AML-193 (cell line): Measurements from ENCODE around the gene CTAGE9.
"Not testable (repeated sequence)": the region's sequence is repeated elsewhere in the genome, so short reads cannot be mapped to it uniquely, and the experiment has no call there.

Experiments used
- DNase-seq, 2 experiments: peaks; one replicate each; lab custom pipeline; 2025; lab: John Stamatoyannopoulos, UW

CTAGE9 gene, protein sequence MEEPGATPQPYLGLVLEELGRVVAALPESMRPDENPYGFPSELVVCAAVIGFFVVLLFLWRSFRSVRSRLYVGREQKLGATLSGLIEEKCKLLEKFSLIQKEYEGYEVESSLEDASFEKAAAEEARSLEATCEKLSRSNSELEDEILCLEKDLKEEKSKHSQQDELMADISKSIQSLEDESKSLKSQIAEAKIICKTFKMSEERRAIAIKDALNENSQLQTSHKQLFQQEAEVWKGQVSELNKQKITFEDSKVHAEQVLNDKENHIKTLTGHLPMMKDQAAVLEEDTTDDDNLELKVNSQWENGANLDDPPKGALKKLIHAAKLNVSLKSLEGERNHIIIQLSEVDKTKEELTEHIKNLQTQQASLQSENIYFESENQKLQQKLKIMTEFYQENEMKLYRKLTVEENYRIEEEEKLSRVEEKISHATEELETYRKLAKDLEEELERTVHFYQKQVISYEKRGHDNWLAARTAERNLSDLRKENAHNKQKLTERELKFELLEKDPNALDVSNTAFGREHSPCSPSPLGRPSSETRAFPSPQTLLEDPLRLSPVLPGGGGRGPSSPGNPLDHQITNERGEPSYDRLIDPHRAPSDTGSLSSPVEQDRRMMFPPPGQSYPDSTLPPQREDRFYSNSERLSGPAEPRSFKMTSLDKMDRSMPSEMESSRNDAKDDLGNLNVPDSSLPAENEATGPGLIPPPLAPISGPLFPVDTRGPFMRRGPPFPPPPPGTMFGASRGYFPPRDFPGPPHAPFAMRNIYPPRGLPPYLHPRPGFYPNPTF

DNA sequence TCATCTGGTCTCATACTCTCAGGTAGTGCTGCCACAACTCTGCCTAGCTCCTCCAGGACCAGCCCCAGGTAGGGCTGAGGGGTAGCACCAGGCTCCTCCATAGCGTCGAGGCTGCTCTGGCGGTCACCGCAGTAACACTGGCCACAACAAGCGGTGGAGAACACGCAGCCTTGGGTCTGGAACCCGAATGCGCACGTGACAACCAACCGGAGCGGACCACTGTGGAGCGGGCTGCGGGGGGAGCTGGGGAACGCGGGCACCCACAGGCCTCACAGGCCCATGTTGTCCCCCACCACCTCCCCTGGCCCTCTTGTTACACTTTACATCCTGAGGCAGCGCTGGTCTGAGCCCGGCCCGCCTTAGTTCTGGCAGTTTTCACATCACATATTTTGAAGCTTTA is at the start of gene CTAGE9:
TSS of gene CTAGE9 (minus strand) at position 101 of the 400 bp plus-strand sequence. CDS start at position 101, 0 bp downstream.
- not testable (repeated sequence) for DNase-seq

DNA sequence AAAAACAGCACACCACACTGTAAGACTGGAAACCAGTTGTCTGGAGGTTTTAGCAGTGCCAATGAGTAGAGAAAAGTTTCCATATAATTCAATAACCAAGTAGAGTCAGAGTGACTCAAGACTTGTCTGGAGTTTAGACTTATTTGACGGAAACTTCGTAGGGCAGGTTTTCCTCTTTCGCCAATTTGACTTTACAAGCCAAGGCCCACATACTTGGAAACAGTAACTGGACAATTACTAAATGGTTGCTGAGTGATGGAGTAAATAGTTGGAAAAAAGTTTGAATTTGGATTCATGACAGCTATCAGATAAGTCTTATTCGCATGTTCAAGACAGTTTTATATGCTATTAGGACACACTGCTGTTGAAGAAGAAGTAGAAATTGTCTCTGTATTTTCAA is 48.1 kb upstream of the CTAGE9 start:
- DNase-seq: no peak

GRCh38 chr6:131756039-131756438 is 45.2 kb upstream of the CTAGE9 start:
- no peak for DNase-seq

GRCh38 chr6:131755597-131755996 is 44.8 kb upstream of the CTAGE9 start:
- DNase-seq: no peak

DNA sequence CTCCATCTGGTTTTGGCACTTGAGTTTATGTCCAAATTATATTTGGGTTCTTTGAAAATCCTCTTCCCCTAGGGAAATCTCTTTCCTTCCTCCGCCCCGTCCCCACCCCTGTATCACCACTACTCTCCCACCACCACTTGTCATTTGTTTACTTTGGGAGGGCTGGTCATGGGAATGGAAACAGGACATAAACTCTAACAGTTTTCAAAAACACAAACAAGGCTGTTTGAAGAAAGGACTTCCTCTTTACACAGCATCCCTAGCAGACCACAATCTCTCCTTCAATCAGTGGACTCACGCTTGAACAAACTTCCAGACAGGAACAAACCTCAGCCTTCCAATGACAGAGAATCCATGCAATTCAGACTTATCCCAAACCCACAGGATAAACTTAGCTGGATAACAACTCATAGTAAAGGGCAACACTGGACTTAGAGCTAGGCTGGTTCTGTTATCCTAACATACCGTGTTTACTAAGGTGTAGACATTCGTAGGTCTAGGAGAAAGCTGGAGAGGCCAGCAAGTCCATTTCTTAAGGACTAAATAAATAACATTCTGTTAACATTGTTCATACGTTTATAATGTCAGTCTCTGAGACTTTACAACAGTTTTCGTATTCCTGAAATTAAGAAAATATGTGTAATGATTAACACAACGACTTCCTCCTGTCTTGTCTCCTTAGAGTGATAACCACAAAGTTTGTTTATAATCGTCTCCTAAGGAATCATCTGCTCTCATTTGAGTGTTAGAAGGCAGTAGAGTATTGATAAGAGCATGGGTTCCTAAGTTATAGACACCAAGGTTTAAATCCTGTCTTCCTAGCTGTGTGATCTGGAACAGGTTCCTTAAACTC is 44.1 kb upstream of the CTAGE9 start:
- DNase-seq: no peak

DNA sequence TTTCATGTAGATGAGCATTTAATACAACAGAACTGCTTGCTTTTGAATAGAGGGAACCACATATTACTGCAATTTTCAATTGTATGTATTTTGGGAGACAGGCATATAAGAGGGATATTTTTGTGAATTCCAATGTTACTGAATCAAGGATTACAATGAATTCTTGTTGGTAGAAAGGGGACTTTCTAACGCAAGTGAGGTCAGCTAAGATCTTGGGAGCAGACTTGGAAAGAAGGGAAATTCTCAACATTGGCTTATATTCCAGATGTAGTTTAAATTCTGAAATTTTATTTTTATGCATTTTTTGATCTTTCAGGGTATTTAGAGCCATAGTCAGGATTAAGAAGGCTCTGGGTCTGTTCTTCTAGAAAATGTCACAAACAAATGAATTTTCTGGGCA is 43.3 kb upstream of the CTAGE9 start:
- no peak for DNase-seq

- DNase-seq: not testable (repeated sequence)
Observed at GRCh38 chr6:131751012-131751715, 40.3 kb upstream of the CTAGE9 start.

DNA sequence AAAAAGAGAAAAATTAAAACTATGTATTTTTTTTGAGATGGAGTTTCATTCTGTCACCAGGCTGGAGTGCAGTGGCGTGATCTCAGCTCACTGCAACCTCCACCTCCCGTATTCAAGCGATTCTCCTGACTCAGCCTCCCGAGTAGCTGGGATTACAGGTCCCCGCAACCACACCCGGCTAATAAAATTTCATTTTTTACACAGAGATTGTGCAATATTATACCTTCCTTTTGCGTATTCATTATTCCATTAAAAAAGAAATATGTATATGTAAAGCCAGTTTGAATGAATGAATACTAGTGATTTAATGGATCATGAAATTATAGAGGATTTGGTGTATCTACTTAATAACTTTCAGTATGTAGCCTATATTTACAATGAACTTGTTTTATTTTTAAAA is 38.2 kb upstream of the CTAGE9 start:
- DNase-seq: no peak

GRCh38 chr6:131747821-131748353 is 37.1 kb upstream of the CTAGE9 start:
- no peak for DNase-seq

GRCh38 chr6:131745476-131745875 is 34.7 kb upstream of the CTAGE9 start:
- DNase-seq: no peak

GRCh38 chr6:131744432-131745287 is 33.8 kb upstream of the CTAGE9 start:
- DNase-seq: no peak

- DNase-seq: no peak
Observed at GRCh38 chr6:131741688-131742393, 31.0 kb upstream of the CTAGE9 start.

DNA sequence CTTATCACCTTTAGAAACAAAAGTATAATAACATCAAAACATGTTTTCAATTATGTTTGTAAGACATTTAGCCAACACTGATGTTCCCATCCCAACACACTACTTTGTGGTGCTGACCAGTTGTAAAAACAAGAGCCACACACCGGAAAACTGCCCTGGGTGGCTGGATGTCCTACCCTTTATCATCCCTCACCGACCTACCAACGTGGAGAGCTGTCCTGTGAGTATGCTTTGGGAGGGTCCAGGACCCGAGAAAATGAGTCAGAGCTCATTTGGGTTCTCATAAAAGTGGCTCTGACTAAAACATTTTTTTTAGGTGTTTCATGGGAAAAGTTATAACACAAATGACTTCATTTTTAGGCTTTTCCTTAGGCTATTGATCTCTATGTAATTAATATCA is 29.3 kb upstream of the CTAGE9 start:
- no peak for DNase-seq

GRCh38 chr6:131739136-131739535 is 28.3 kb upstream of the CTAGE9 start:
- no peak for DNase-seq

- no peak for DNase-seq
Observed at GRCh38 chr6:131736811-131737210, 26.0 kb upstream of the CTAGE9 start.

- DNase-seq: no peak
Observed at GRCh38 chr6:131736003-131736596, 25.3 kb upstream of the CTAGE9 start.

GRCh38 chr6:131733376-131734016 is 22.7 kb upstream of the CTAGE9 start:
- DNase-seq: no peak

DNA sequence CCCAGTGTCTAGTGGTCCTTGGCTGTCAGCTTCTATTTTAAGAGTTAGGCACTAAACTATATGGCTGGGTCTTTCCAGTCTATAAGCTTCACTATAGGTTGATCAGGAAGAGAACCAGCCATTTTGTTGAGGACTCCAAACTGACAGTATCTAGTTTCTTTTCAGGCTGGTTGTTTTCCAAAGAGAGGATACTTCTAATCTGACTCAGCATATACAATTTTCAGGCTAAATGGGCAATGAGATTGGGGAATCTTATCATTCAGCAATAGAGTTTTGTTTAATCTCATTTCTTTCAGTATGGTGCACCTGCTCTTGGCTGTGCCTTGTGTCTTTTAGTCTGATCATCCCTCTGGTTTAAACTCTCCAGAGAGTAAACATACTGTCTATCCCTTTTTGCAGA is 20.4 kb upstream of the CTAGE9 start:
- no peak for DNase-seq

DNA sequence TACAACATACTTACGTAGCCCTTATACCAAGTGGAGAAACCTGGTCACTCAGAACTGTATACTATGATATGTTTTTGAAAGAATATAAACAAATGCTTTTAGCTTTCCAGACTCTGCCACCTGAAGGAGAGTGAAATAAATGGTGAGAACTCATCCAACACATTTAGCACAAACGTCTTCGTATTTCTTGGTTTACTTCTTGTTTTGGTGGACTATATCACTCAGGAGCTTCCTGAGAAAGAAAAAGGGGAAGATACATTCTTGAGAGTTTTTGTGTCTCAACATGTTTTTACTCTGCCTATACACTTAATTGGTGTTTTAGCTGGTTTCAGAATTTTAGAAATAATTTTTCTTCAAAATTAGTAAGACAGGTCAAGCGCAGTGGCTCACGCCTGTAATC is 19.4 kb upstream of the CTAGE9 start:
- DNase-seq: no peak
